ENCODE measurements around the gene GSK3B. TPM values are rescaled to one million over a fixed set of nuclear protein-coding genes. Genes with fewer than 3 reads are reported as not detected.
"Not testable (repeated sequence)": the region's sequence is repeated elsewhere in the genome, so short reads cannot be mapped to it uniquely, and the experiment has no call there.

GSK3B gene
- total RNA-seq, 4 donors from 2014 or later, result 35.0 to 53.2 (median 44.0) TPM

DNA sequence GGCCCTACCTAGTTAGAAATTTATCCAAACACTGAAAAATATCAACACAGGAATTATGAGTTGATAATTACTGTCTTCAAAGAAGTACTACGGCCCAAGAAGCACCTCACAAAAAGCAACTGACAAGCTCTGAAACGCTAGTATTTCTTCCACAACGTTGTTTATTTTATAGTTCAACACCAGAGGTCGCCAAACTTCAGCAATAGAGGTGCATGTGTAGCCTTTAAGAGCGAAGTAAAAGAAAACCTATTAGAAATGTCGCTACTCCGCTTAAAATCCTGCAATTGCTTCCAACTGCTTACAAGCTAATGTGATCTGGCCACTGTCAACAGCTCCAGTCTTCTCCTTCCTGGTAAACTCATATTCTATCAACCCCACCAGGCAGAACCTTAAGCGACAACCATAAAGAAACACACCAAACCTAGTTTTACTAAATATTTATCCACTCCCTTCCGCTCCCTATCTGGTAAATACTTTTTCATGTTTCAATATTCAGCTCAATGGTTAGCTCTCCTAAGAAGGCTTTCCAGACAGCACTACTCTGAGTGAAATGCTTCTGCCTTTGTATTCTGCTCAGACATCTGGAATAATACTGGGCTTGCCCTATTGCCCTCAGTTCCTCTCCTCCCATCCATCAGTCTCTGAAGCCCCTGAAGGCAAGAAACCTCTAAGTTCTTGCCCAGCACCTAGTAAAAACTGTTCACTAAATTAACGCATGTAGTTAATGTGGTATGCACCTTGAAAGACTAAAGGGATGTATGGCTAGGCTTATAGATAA is 202.1 kb downstream of the GSK3B start:
- TF ChIP-seq CTCF (IDR thresholded peaks at IDR 0.05) (peak; percentile 37 to 88 (median 66)), POLR2A (IDR thresholded peaks at IDR 0.05) (no peak)
- no peak overlapping the region for H3K4me3 ChIP-seq (replicated peaks in 1 of 3)
- H3K27me3 ChIP-seq, result no peaks in the 10 kb centered on the region
- peak; percentile 8 to 38 for DNase-seq
- WGBS, 2 donors, result 36 to 37% methylated on average over 10 of the region's 10 CpGs
- intact Hi-C loops (cut with DNase I), result loop anchor here (10.0 kb wide), 2 partner anchors 213 to 293 kb away; no protein-coding TSS in a partner anchor
- no peaks in the 10 kb centered on the region for H3K36me3 ChIP-seq
- peaks cover 0 to 7% of the 10 kb centered on the region in 2 donors for H3K4me1 ChIP-seq
- H3K9me3 ChIP-seq, result no peaks in the 10 kb centered on the region
- no peak overlapping the region for H3K27ac ChIP-seq

DNA sequence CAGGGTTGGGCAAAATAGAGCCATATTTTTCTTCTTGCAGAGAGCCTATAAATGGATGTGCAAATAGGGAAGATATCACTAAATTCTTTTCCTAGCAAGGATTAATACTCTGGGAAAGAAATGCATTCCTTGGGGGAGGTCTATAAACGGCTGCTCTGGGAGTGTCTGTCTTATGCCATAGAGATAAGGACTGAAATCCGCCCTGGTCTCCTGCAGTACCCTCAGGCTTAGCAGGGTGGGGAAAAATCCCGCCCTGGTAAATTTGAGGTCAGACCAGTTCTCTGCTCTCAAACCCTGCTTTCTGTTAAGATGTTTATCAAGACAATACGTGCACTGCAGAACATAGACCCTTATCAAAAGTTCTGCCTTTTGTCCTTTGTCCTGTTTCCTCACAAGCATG is 205.6 kb downstream of the GSK3B start:
- H3K4me3 ChIP-seq (replicated peaks in 1 of 3); H3K27ac ChIP-seq; H3K4me1 ChIP-seq; H3K36me3 ChIP-seq; DNase-seq; intact Hi-C loops (cut with DNase I); H3K9me3 ChIP-seq; H3K27me3 ChIP-seq: not testable (repeated sequence)
- 95 to 96% methylated on average over 4 of the region's 4 CpGs for WGBS, 2 donors

DNA sequence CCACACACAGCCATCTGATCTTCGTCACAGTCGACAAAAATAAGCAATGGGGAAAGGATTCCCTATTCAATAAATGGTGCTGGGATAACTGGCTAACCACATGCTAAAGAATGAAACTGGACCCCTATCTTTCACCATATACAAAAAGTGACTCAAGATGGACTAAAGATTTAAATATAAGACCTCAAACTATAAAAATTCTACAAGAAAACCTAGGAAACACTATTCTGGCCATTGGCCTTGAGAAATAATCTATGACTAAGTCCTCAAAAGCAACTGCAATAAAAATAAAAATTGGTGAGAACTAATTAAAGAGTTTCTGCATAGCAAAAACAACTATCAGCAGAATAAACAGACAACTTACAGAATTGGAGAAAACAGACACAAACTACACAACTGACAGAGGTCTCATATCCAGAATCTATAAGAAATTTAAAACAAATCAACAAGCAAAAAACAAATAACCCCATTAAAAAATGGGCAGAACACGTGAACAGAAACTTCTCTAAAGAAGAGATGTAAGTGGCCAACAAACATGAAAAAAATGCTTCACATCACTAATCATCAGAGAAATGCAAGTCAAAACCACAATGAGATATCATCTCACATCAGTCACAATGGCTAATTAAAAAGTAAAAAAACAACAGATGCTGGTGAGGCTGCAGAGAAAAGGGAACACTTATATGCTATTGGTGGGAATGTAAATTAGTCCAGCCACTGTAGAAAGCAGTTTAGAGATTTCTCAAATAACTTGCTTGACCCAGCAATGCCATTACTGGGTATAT is 208.3 kb downstream of the GSK3B start:
- no peaks in the 10 kb centered on the region for H3K36me3 ChIP-seq
- WGBS, 2 donors, result 96 to 99% methylated on average over 3 of the region's 3 CpGs
- TF ChIP-seq POLR2A (IDR thresholded peaks at IDR 0.05), result no peak
- TF ChIP-seq CTCF (IDR thresholded peaks at IDR 0.05), result no peak
- no peak for DNase-seq
- no peak overlapping the region for H3K27ac ChIP-seq
- intact Hi-C loops (cut with DNase I), result no loop called here
- H3K4me3 ChIP-seq (replicated peaks in 1 of 3), result no peak overlapping the region
- H3K27me3 ChIP-seq, result no peaks in the 10 kb centered on the region
- no peaks in the 10 kb centered on the region for H3K9me3 ChIP-seq
- no peaks in the 10 kb centered on the region for H3K4me1 ChIP-seq

GRCh38 chr3:119884161-119884557 is 210.1 kb downstream of the GSK3B start:
- Histone ChIP-seq H3K36me3 (no peaks in the 10 kb centered on the region), H3K4me3 (replicated peaks in 1 of 3) (no peak overlapping the region), H3K27ac (no peak overlapping the region), H3K4me1 (no peaks in the 10 kb centered on the region), H3K27me3 (no peaks in the 10 kb centered on the region), H3K9me3 (no peaks in the 10 kb centered on the region)
- 90 to 92% methylated on average over 4 of the region's 4 CpGs for WGBS, 2 donors
- no peak for DNase-seq
- intact Hi-C loops (cut with DNase I), result no loop called here
- TF ChIP-seq CTCF (IDR thresholded peaks at IDR 0.05), result no peak
- TF ChIP-seq POLR2A (IDR thresholded peaks at IDR 0.05), result no peak

GRCh38 chr3:119883461-119884160 is 210.6 kb downstream of the GSK3B start:
- H3K9me3 ChIP-seq, result no peaks in the 10 kb centered on the region
- H3K4me1 ChIP-seq, result no peaks in the 10 kb centered on the region
- H3K27me3 ChIP-seq, result no peaks in the 10 kb centered on the region
- TF ChIP-seq POLR2A (IDR thresholded peaks at IDR 0.05), result no peak
- no peak for TF ChIP-seq CTCF (IDR thresholded peaks at IDR 0.05)
- H3K4me3 ChIP-seq (replicated peaks in 1 of 3), result no peak overlapping the region
- H3K27ac ChIP-seq, result no peak overlapping the region
- no peak for DNase-seq
- no peaks in the 10 kb centered on the region for H3K36me3 ChIP-seq
- 92 to 98% methylated on average over 1 of the region's 1 CpG for WGBS, 2 donors
- intact Hi-C loops (cut with DNase I), result no loop called here

Data from thyroid gland (tissue), 4 donors.